Measurements from ENCODE around the gene WDR77.

- TF ChIP-seq CTCF (IDR thresholded peaks at IDR 0.05; ENCODE audit: low read length) (no peak), EZH2 (IDR thresholded peaks at IDR 0.05; ENCODE audit: borderline replicate concordance, low read length) (no peak)
Observed at GRCh38 chr1:111486431-111486830, 37.4 kb upstream of the WDR77 start.
